Measurements from ENCODE around the gene TUBGCP2.

TUBGCP2 gene

DNA sequence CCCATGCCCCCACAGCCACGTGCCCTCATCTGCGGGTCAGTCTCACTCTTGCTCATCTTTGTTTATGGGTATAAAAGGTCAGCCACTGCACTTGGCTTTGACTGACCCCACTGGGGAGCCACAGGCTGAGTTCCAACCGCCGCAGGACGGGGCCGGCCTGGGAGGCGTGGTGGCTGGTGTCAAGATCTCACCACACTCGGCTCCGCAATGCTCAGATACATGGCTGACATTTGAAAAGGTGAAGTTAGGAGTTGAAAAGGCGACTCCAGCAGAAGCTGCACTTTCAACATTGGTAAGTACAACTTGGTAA lies 14.9 kb downstream of the TUBGCP2 start:
- DNase-seq, result no peak
- no peak for TF ChIP-seq POLR2A (IDR thresholded peaks at IDR 0.05; ENCODE audit: low read length)
- TF ChIP-seq GATA1 (IDR thresholded peaks at IDR 0.05; ENCODE audit: low read depth, low read length), result no peak

DNA sequence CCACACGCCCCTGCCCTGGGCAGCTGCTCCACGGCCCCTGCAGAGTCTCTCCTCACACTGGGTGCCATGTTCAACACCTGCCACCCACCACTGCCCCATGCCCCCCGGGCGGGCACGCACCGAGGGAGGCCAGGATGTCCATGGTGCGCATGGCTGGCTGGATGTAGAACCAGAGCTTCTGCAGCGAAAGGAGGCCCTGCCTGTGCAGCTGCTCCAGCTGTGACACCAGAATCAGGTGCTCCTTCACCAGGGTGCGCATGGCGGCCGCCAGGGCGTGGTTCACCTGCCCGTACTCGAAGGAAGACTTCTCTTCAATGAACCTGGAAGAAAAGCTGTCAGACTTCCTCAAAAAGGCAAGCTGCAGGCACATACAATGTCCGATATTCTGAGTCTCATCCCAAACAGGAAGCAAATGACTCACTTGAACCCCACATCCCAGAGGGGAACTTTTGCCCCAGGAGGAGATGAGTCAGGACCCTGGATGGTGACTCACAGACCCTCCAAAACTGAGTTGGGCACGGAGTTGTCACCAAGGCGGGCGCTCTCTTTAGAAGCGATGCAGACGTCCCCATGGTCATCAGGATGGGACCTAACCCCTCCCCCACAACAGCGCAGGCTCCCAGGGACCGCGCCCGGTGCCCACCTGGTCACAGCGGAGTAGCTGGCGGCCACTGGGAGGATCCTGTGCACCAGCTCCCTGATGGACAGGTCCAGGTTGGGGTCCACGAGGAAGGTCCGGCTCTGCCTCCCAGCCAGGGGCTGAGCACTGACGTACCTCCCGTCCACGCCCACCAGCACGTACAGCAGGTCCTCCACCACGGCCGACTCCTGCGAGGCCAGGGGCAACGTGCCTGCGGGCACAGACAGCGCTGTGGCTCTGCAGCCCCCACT lies 15.5 kb downstream of the TUBGCP2 start:
- peak in 1 of 2 experiments; percentile 39 for DNase-seq
- no peak for TF ChIP-seq POLR2A (IDR thresholded peaks at IDR 0.05; ENCODE audit: low read length)
- no peak for TF ChIP-seq GATA1 (IDR thresholded peaks at IDR 0.05; ENCODE audit: low read depth, low read length)

DNA sequence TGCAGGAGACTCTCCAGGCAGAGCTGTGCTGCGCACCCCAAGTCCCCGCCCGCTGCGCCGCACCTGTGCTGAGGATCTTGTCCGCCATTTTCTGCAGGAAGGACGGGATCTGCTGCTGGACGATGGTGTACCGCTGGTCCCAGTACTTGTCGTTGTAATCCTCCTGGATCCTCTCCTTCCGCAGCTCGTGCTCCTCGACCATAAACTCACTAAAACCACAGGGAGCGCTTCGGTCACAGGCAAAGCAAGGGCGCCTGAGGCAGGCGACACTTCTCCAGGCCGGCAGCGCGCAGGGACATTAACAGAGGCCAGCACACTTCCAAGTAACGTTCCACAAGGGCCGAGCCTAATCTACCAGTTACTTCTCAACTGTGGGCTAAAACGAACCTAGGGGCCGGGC lies 18.9 kb downstream of the TUBGCP2 start:
- no peak for DNase-seq
- TF ChIP-seq POLR2A (IDR thresholded peaks at IDR 0.05; ENCODE audit: low read length), result no peak
- TF ChIP-seq GATA1 (IDR thresholded peaks at IDR 0.05; ENCODE audit: low read depth, low read length), result no peak

DNA sequence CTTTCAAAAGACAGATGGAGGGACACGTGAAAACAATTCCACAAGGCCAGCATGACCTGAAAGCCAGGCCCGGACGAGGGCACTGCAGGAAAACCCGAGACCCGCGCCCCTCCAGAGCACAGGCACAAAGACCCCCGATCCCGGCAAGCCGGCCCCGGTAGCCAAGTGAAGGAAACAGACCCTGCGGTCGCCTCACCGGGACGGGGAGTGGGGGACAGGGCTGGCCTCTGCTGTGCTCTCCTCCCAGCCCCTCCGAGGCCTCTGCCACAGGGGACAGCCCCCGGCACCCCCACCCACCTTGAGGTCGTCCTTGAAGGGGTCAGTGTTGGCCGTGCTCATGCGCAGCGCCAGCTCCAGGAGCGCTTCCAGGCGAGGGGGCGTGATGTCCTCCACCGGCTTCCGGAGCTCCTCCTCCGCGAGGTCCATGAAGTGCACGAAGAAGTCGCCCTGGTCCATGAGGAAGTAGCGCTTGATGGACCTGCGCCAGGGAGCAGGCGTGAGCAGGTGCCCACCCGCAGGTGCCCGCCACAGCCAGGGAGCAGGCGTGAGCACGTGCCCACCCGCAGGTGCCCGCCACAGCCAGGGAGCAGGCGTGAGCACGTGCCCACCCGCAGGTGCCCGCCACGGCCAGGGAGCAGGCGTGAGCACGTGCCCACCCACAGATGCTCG lies 20.7 kb downstream of the TUBGCP2 start:
- TF ChIP-seq GATA1 (IDR thresholded peaks at IDR 0.05; ENCODE audit: low read depth, low read length), result no peak
- TF ChIP-seq POLR2A (IDR thresholded peaks at IDR 0.05; ENCODE audit: low read length), result no peak
- DNase-seq, result no peak

DNA sequence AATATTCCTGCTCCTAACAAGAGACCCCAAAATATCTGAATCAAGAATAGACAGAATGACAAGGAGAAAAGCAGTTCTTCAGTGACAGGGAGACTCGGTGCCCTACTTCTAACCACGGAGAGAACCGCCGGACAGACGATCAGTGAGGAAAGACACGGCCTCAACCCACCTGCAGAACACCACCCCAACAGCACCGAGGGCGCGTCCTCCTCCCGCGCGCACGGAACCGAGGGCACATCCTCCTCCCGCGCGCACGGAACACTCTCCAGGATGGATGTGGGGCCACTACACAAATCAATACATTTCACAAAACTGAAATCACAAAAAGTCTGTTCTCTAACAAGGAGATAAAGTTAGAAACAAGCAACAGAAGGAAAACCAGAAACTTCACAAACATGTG lies 22.3 kb downstream of the TUBGCP2 start:
- TF ChIP-seq GATA1 (IDR thresholded peaks at IDR 0.05; ENCODE audit: low read depth, low read length), result no peak
- no peak for TF ChIP-seq POLR2A (IDR thresholded peaks at IDR 0.05; ENCODE audit: low read length)
- no peak for DNase-seq

DNA sequence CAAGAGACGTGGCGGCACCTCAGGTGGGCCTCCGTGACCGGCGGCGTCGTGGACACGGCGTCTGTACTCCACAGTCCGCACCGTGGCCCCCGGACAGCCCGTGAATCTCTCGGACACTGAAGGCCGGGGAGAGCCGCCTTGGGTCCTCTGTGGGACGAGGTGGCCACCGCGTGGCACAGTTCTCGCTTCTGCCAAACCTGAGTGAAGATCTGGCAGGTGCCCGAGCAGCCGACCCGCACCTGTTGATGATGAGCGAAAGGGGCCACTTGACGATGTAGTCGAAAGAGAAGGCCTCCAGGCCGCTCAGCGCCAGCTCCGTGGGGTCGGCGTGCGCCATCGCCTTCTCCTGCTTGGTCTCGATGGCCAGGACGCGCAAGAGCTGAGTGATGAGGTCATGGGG lies 23.5 kb downstream of the TUBGCP2 start:
- no peak for DNase-seq
- no peak for TF ChIP-seq GATA1 (IDR thresholded peaks at IDR 0.05; ENCODE audit: low read depth, low read length)
- TF ChIP-seq POLR2A (IDR thresholded peaks at IDR 0.05; ENCODE audit: low read length), result no peak

DNA sequence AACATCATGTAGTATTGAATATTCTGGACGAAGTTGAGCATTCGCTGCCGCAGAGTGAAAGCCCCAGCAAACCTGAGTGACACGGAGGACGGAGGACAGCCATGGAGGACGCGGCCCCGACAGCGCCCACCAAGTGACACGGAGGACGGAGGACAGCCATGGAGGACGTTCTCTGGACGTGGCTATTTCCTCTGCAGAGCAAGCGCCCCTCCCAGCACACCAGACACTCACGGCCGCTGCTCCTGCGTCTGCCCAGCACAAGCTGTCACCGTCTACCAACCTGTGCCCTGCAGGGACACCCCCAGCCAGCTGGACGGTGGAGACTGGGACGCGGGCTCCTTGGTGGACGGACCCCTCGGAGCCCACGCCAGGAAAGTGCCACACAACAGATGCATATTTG lies 24.7 kb downstream of the TUBGCP2 start:
- TF ChIP-seq GATA1 (IDR thresholded peaks at IDR 0.05; ENCODE audit: low read depth, low read length) (no peak), POLR2A (IDR thresholded peaks at IDR 0.05; ENCODE audit: low read length) (no peak)
- no peak for DNase-seq

DNA sequence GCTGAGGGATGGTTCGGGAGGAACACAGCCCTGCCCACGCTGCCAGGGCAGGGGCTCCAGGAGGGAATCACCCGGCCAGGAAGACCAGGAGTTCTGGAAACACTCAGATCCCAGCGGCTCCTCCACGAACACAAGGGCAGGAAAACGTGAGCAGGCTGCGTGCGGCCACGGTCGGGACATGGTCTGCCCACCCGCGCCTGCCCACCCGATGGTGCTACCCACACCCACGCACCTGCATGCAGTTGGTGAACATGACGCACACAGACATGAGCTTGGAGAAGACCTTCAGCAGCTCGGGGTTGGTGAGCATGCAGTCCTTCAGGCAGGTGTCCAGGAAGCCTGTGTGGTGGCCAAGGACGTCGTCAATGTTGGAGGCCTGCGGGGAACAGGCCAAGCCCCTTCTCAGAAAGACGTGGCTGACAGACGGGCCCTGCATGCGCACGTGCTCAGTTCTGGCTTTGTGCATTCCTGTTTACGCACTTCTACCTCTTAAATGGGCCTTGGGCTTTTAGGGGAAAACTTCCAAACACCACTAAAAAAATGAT lies 25.8 kb downstream of the TUBGCP2 start:
- no peak for DNase-seq
- TF ChIP-seq POLR2A (IDR thresholded peaks at IDR 0.05; ENCODE audit: low read length) (no peak), GATA1 (IDR thresholded peaks at IDR 0.05; ENCODE audit: low read depth, low read length) (no peak)

DNA sequence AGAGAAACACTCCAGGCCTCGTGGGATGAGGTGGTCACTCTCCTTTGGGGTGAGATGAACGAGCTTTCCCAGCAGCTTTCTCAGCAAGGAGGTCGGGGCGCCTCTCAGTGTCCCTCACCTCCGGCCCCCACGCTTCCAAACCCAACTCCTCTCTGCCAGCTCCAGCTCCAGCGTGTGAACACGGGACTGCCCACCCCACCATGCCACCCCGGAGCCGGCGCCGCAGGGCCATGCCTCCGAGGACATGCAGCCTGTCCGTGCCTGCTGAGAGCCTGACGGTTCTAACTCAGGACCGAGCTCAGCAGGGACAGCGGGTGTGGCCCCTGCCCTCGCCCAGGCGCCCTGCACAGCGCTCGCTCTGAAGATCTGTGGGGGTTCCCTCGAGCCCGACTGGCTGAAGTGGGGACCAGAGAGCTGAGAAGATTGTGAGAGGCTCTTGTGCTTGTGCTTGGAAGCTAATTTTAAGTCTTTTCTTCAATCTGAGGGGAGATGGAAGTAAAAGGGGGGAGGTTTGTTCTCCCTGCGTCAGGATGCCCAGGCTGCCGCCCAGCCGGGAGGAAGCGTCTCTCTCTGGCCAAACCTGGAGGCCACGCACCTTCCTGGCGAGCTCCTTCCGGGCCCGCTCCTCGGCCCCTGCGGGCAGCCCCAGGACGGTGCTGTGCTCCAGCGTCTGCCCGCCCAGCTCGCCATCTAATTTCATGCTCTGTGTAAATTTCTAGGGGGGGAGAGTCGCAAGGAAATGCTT lies 26.9 kb downstream of the TUBGCP2 start:
- DNase-seq, result no peak
- TF ChIP-seq GATA1 (IDR thresholded peaks at IDR 0.05; ENCODE audit: low read depth, low read length), result no peak
- TF ChIP-seq POLR2A (IDR thresholded peaks at IDR 0.05; ENCODE audit: low read length), result no peak

DNA sequence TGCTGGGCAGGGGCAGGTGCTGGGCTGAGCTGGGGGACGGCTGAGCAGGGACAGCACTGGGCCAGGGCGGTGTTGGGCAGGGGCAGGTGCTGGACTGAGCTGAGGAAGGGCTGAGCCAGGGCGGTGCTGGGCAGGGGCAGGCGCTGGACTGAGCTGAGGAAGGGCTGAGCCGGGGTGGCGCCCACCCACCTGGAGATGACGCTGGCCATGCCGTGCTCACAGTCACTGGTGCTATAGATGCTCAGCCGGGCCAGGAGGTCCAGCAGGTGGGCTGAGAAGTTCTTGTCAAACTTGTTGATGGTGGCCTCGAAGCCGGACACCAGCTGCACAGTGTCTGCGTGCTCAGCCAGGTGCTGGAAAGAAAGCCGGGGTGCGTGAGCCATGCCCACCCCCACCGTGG lies 27.6 kb downstream of the TUBGCP2 start:
- DNase-seq, result no peak
- TF ChIP-seq GATA1 (IDR thresholded peaks at IDR 0.05; ENCODE audit: low read depth, low read length), result no peak
- no peak for TF ChIP-seq POLR2A (IDR thresholded peaks at IDR 0.05; ENCODE audit: low read length)

DNA sequence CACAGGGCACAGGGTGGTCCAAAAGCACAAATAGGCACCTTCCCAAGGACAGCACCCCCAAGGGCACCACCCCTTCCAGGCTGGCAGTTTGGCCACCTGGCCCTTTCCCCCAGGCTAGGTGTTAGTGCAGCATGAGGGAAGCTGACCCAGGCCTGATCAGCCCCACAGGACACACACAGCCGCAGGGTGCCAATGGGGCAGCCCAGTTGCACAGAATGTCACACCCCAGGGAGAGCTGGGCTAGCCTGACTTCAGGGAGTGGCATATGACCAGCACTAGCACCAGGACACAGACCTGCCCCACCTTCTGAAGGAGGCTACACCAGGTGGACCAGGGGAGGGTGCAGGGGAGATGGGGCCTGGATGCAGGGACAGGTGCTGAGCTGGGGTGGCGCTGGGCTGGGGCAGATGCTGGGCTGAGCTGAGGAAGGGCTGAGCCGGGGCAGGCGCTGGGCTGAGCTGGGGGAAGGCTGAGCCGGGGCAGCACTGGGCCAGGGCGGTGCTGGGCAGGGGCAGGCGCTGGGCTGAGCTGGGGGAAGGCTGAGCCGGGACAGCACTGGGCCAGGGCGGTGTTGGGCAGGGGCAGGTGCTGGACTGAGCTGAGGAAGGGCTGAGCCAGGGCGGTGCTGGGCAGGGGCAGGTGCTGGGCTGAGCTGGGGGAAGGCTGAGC lies 28.1 kb downstream of the TUBGCP2 start:
- TF ChIP-seq GATA1 (IDR thresholded peaks at IDR 0.05; ENCODE audit: low read depth, low read length), result no peak
- no peak for TF ChIP-seq POLR2A (IDR thresholded peaks at IDR 0.05; ENCODE audit: low read length)
- DNase-seq, result no peak

DNA sequence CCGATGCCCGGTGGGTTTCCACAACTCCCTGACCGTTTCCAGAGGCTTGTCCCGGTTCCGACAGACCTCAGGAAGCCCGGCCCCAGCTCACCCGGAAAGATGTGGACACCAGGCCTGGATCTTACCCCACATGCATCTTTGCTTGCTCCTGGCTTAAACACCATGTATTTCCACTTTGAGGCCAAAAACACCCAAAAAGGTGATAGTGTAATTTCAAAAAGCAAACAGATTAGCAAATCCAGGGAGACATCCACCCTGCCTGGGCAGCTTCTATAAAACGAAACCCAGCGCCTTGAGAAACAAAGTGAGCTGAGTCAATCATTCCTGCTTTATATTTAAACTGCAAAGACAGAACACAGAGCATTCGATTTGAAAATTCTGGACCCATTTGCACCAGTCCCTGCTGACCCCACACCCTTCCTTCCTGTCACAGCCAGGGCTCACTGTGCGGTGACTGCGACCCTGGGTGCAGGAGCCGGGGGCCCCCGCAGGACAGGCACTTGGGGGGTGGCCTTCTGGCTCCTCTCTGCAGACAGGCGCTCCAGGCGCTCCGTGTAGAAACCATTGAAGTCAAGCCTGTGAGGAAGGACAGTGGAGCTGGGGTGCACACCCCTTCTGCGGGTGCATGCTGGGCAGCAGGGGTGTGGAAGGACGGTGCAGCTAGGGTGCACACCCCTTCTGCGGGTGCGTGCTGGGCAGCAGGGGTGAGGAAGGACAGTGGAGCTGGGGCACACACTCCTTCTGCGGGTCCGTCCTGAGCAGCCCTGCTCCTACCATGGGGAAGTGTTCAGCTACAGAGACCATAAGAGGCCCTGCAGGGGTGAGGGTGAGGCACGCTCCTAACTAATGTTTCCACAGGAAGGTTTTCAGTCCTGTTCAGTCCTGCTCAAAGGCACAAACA lies 29.1 kb downstream of the TUBGCP2 start:
- TF ChIP-seq GATA1 (IDR thresholded peaks at IDR 0.05; ENCODE audit: low read depth, low read length) (no peak), POLR2A (IDR thresholded peaks at IDR 0.05; ENCODE audit: low read length) (no peak)
- DNase-seq, result peak; percentile 36 to 48

Measured in erythroblast (primary cell).